Muscle of arm (tissue), 14 donors: ENCODE data around the gene ABCB10. TPM values are rescaled to one million over a fixed set of nuclear protein-coding genes. Genes with fewer than 3 reads are reported as not detected.
"Not testable (repeated sequence)": the region's sequence is repeated elsewhere in the genome, so short reads cannot be mapped to it uniquely, and the experiment has no call there.

Source experiments
- DNase-seq: peaks from one replicate; pipeline ENCODE4 v3.0.0-alpha.2; 2013
- long read RNA-seq, 11 donors: transcript quantifications; one replicate each; lab custom pipeline, GENCODE V29; 2026
- polyA plus RNA-seq, 12 donors: library from polyadenylated mRNA; unstranded; fragments of 120-200 nt; gene quantifications; one replicate each; pipeline ENCODE4 v1.2.1, GENCODE V29; 2013; ENCODE audit not compliant: insufficient read length in 12 of 12

The ABCB10 gene
- polyA plus RNA-seq: 10 to 100 TPM in 11 of 12 donors, not detected in 1; 12.1 to 31.9 (median 17.4) TPM
- long read RNA-seq, donor 1, transcript ABCB10-201 (13 exons, 3,857 nt): major isoform, 7 of 18 reads
- long read RNA-seq, donor 1, partial matches to known transcripts: 10 of 18 reads
- long read RNA-seq, donor 1, other reads (novel, unspliced or antisense): 0 of 18 reads
- long read RNA-seq, donor 2, partial matches to known transcripts: 0 of 4 reads
- long read RNA-seq, donor 2, other reads (novel, unspliced or antisense): 0 of 4 reads
- long read RNA-seq, donor 3, partial matches to known transcripts: 5 of 6 reads
- long read RNA-seq, donor 3, other reads (novel, unspliced or antisense): 0 of 6 reads
- long read RNA-seq, donor 4, partial matches to known transcripts: 0 of 1 reads
- long read RNA-seq, donor 4, other reads (novel, unspliced or antisense): 0 of 1 reads
- long read RNA-seq, donor 5, partial matches to known transcripts: 6 of 10 reads
- long read RNA-seq, donor 5, other reads (novel, unspliced or antisense): 0 of 10 reads
- long read RNA-seq, donor 6: 0 reads
- long read RNA-seq, donor 7, partial matches to known transcripts: 0 of 3 reads
- long read RNA-seq, donor 7, other reads (novel, unspliced or antisense): 0 of 3 reads
- long read RNA-seq, donor 8, transcript ABCB10-201 (13 exons, 3,857 nt): major isoform, 8 of 8 reads
- long read RNA-seq, donor 8, partial matches to known transcripts: 0 of 8 reads
- long read RNA-seq, donor 8, other reads (novel, unspliced or antisense): 0 of 8 reads
- long read RNA-seq, donor 9, partial matches to known transcripts: 0 of 1 reads
- long read RNA-seq, donor 9, other reads (novel, unspliced or antisense): 0 of 1 reads
- long read RNA-seq, donor 10, transcript ABCB10-201 (13 exons, 3,857 nt): major isoform, 5 of 11 reads
- long read RNA-seq, donor 10, partial matches to known transcripts: 6 of 11 reads
- long read RNA-seq, donor 10, other reads (novel, unspliced or antisense): 0 of 11 reads
- long read RNA-seq, donor 11, partial matches to known transcripts: 5 of 9 reads
- long read RNA-seq, donor 11, other reads (novel, unspliced or antisense): 0 of 9 reads

DNA sequence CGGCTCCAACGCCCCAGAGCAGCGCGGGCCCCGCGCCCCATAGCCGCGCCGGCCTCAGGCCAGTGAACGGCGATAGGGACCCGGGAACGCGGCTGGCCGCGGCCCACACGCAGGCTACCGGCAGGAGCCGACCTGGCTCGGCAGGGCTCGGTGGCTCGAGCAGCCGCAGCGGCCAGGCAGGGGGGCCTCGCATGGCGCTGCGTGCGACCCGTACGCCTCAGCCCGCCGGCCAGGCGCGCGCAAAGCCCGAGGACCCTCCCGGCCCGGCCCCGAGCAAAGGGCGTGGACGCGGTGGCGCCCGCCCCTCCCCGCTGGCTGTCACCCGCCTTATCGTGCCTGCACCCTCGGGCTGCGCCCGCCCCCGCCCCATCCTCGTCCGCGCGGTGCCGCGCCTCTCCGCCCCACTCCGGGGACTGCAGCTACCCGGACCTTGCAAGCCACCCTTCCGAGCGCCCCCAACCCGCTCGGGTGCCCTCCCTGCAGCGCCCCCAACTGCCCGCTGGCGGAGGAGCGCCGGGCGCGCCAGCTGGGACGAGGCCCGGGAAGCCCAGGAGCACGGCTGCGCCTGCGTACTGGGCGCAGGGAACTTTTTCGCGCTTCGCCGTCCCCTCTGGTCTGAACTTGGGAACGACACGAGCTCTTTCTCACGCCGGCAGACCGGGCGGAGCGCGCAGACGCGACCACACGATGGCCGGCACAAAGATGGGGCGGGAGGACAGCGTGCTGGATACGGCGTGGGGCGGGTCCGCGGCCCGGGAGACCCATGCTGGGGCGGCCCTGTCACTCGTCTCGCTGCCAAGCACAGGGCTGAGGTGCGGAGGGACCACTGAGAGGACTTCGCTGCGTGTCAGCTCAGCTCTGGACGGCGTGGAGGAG is at the start of gene ABCB10:
Gene ABCB10 (minus strand): TSS at position 248 of the 876 bp plus-strand sequence. CDS start 55 bp downstream, at position 193.
- DNase-seq: peak; percentile 98

DNA sequence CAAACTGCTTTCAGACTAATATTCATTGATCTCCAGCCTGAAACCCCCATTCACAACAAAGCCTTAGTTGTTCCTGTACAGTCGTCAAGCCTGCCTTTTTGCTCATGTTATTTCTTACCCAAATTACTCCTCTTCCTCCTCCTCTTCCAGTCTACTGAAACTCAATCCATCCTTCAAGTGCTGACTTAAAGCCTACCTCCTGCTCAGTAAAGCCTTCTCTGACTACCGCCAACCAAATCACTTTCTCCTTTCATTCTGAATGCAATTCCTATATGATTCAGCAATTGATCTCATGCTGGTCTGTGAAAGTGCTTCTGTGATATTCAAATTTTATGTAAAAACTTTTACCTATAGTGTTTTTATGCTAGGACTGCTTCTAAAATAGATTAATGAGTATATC is 48.9 kb upstream of the ABCB10 start:
- no peak for DNase-seq

DNA sequence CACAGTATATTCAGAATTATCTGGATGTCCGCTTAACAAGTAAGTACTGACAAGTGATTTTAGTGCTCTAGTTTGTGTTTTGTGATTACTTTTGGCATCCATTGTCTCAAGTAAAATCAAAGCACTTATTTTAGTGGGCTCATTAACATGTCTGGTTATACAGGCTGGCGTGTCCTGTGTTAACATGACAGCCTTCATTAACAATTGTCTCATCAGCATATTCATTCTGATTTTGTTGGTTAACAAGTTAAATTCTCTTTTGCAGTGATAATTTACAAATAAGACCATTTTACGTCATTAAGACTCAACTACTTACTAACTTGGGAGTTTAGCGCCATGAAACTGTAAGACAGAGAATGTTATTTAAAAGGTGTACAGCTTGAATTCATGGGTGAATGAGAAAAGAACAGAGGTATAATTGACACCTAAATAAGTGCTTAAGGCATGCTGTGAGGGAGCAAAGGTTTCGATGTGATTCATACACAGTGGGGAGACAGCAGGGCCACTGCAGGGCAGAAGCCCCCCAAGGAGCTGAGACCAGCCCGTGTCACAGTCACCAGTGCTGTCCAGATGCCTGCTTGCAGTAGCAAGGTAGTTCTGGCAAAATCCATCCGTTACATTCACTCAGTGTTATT is 45.0 kb upstream of the ABCB10 start:
- DNase-seq: no peak

DNA sequence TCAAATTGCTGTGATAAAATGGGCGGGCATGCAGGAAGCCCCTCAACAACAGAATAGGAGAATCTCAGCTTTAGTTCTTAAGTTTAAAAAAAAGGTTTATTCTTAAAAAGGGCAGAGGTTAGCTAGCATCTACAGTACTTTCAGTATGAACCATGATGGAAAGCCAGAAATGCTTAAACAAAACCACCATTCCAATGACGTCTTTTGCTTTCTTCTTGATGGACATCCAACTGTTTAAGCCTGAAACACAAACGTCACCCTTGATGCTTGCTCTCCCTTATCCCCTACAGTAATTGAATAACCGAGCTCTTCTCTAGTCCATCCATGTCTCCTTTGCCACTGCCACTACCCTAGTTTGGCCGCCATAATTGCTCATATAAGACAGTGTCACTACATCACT is 41.7 kb upstream of the ABCB10 start:
- no peak for DNase-seq

DNA sequence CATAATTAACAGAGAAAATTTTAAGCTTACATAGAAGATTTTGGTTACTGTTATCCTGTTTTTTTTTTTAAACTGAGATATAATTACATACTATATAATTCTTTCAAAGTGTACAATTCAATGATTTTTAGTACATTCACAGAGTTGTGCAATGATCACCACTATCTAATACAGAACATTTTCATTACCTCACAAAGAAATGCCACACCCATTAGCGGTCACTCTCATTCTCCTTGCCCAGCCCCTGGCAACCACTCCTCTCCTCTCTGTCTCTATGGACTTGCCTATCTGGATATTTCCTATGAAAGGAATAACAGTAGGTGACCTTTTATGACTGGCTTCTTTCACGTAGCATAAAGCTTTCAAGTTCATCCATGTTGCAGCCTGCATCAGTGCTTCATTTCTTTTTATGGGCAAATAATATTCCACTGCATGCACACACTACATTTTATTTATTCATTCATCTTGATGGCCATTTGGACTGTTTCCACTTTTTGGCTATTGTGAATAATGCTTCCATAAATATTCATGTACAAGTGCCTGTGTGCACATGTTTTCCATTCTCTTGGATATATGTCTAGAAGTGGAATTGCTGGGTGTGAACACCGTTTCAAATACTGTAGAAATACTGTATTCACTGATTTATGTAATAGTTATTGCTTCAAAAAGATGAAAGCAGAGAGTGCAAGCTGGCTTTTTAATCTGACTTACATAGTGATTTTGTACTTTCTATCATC is 40.9 kb upstream of the ABCB10 start:
- no peak for DNase-seq

DNA sequence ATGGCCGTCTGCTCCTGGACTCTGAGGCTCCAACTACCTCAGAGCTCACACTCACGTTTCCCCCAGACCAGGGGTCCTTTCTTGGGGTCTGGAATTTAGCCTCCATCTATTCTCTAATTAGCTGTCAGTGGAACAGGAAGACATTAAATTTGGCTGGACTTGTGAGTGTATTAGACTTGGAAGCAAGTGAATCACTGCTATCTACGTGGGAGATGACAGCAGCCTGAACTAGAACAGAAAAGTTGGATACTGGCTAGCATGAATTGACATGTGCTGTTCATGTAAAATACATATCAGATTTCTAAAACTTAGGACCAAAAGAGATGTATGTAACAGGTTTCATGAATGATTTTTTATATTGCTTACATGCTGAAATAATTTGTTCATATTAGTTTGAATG is 39.4 kb upstream of the ABCB10 start:
- no peak for DNase-seq

DNA sequence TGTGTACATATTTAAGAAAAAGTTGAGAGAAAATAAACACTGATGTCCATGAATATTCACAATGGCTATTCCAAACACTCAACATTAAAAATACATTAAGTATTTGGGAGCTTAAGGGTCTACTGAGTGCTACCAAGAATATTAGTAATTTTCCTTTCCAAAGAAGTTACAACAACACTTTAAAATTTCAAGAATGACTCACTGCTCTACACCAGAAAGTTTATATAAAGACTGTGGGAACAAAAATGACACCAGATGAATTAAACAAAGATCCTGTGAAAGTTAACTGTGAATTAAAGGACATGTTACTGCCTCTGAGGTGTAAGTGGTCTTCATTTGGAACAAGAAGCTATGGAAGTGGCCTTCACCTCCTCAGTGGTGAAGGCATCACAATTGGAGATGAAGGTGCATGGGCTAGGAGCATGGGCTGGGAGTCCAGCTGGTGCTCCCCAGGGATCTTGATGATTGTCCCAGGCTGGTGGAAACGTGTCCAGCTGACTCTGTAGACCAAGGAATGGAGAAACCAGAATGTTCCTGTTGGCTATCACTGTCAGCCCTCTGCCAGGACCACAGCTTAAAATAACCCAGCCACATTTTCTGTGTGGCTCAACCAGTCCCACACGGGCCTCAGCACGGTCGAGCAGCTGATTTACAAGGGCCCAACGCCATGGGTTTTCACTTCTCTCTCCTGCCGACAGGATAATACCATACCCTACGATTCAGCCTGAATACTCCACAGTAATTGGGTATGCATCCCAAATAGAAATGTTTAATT is 38.6 kb upstream of the ABCB10 start:
- no peak for DNase-seq

DNA sequence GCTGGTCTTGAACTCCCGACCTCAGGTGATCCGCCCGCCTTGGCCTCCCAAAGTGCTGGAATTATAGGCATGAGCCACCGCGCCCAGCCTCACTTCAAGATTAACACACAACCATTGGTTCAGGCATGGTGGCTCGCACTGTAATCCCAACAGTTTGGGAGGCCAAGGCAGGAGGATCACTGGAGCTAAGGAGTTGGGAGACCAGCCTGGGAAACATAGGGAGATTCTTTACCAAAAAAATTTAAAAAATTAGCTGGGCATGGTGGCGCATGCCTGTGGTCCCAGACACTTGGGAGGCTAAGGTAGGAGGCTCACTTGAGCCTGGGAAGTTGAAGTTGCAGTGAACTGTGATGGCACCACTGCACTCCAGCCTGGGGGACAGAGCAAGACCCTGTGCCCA is 37.4 kb upstream of the ABCB10 start:
- not testable (repeated sequence) for DNase-seq

DNA sequence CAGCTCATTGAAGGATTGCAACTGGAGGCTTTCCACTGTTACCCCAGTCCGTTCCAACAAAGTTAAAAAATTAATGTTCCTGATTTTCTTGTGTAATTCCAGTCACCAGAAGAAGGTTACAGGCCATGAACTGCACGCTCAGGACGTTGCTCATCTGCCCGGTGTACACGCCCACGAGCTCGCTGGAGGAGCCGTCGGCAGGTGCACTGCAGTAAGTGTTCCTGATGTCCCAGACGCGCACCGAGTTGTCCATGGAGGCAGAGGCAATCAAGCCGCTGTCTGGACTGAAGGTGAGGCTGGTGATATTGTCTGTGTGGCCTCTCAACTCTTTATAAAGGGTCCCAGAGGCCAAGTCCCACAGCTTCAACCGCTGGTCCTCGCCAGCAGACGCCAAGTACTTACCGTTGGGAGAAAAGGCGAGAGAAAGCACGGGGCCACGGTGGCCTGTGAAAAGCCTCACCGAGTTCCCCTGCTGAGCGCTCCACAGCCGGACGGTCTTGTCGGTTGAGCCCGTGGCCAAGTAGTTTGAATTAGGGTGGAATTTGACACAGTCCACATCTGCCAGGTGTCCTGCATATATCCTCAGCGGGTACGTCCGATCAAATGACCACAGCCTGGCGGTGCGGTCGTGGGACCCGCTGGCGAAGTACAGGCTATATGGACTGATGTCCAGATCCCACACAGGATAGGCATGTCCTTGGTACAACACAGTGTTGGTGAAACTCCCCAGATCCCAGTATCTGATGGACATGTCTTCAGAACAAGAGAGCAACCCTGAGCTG is 35.9 kb upstream of the ABCB10 start:
- DNase-seq: no peak

DNA sequence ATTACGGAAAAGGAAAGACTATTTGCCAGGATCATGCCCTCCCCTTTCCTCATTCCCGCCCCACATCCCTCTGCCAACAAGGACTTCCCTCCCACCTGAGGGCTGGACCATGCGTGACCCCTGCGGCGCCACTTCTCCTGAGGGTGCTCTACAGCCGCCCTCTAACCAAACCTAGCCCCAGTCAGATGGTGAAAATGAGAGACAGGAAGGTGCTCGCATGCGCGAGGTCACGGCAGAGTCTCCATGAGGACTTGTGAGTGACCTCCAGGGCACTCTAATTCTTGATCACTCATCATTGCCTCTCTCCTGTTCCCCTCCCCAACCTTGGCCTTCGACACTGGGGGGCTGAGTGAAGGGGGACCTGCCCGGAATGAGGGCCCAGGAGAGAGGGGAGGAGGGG is 35.3 kb upstream of the ABCB10 start:
- no peak for DNase-seq

DNA sequence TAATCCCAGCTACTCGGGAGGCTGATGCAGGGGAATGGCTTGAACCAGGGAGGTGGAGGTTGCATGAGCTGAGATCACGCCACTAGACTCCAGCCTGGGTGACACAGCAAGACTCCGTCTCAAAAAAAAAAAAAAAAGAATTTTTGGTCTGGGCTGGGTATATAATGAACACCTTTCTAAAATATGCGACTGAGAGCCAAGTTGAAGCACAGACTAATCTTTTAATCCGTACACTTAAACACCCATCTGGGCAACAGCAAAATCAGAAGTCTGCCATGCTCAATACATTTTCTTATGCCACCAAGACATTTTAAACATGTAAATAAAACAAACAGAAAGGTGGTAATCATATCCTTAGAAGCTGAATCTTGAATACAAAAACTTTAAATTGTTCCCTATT is 31.6 kb upstream of the ABCB10 start:
- no peak for DNase-seq

DNA sequence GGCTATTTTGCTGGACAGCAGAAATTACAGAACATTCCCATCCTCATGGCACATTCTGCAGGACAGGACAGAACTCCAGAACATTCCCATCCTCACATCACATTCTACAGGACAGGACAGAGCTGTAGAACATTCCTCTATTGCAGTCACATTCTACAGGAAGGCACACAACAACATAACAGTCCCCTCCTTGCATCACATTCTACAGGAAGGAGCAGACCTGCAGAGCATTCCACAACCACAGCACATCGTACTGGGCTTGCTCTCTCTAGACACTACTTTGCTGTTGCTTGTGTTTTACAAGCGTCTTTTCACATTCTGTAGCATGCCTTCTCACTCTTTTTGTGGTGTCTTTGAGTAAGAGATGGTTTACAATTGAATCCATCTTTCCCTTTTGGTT is 26.8 kb upstream of the ABCB10 start:
- no peak for DNase-seq

DNA sequence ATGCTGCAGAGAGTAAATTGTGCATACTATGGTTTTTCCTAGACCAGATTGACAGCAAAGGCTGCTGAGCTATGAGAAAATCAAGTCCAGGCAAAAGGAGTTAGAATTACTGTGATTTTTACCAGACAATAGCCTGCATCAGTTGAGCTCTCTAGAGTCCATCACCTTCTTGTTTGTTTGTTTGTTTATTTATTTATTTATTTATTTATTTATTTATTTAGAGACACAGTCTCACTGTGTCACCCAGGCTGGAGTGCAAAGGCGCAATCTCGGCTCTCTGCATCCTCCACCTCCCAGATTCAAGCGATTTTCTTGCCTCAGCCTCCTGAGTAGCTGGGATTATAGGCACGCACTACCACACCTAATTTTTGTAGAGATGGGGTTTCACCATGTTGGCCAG is 24.2 kb upstream of the ABCB10 start:
- DNase-seq: no peak

DNA sequence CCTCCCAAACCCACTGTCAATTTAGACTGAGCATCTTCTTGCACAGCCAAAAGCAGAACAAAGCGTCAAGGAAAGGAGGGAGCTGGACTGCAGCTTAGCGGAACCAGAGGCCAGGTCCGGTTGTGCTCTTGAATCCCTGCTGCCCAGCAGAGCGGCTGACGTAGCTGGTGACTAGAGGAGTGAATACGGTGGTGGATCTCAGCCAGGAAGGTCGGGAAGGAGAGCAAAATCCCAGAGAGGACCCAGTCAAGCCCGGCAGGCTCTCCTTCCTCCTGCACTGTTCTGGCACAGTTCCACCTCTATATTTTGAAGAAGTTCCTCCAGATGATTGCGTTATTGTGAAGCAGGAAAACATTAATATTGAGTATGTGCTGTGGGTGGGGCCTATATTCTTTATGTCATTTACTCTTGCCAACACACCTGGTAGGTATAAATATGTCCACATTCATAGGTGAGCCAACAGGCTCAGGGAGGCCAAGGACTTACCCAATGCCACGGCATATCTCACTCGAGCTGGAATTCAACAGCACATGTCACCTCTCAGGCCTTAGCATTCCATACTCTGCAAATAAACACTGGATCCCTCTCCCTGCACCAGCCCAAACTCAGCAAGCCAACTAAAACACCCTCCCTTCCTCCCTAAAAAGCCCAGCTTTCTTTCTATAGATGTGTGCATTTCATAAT is 23.6 kb upstream of the ABCB10 start:
- peak; percentile 31 for DNase-seq

DNA sequence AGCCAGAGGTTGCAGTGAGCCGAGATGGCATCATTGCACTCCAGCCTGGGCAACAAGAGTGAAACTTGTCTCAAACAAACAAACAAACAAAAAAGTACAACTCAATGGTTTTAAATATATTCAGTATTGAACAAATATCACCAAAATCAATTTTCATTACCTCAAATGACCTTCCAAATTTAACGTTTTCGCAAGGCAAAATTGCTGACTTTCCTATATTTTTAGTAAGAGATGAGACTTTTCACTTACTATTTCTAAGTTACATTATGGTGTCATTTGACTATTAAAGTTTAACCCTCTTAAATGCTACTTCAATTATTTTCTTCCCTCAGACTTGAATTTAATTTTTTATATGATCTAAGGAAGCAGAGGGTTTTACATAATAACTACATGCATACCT is 23.0 kb upstream of the ABCB10 start:
- DNase-seq: no peak

DNA sequence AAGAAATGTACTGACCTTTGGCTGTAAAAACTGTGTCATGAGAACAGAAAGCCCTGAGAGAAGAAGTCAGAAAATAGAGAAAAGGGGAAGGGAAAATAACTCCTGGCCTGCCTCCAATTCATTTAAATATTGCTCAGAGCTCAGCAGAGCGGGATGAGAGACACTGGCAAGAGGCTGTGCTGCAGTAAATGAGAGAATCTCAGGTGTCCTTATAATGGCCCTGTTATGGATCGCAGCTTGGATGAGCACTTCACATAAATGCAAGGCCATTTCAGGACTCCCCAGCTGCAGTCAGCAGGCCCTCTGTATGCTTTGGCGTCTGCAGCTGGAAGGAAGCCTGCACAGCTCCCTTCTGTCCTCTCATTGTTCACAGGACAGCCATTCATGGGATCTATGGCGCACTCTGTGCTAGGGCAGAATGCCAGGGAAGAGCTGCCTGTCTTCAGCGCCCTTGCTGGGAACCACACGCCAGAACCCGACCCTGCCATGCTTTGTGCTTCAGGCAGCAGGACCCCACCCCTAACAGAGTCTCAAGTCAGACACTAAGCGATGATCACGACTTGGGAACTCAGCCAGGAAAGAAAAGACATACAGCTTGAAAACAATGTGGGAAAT is 20.7 kb upstream of the ABCB10 start:
- DNase-seq: peak; percentile 79
